Uterus (tissue), 4 donors: ENCODE data around the gene PIAS4. TPM values are rescaled to one million over a fixed set of nuclear protein-coding genes. Genes with fewer than 3 reads are reported as not detected.

Source experiments
- DNase-seq, 2 donors: peaks; one replicate each; pipeline ENCODE4 v3.0.0-alpha.2; 2019 to 2020
- H3K27ac ChIP-seq, 2 donors: fragments of 200-600 bp; sonication (generic); 1 replicate in 1 of 2; 2 replicates in 1 of 2; pipeline ENCODE4 v1.5.1; 2016 to 2018
- H3K27me3 ChIP-seq, 2 donors: fragments of 200-600 bp; sonication (generic); one replicate each; pipeline ENCODE4 v1.5.1; 2018 to 2019; ENCODE audit warnings: control low read depth in 1 of 2
- H3K36me3 ChIP-seq, 2 donors: fragments of 200-600 bp; sonication (generic); one replicate each; pipeline ENCODE4 v1.5.1; 2019; ENCODE audit warnings: control low read depth in 1 of 2
- H3K4me1 ChIP-seq, 2 donors: fragments of 200-600 bp; sonication (generic); one replicate each; pipeline ENCODE4 v1.5.1; 2018 to 2019; ENCODE audit warnings: control low read depth in 1 of 2
- H3K4me3 ChIP-seq, 2 donors: fragments of 200-600 bp; sonication (generic); 1 replicate in 1 of 2; 2 replicates in 1 of 2; pipeline ENCODE4 v1.5.1; 2018 to 2019; ENCODE audit warnings: mild to moderate bottlenecking in 1 of 2
- H3K9me3 ChIP-seq, 2 donors: fragments of 200-600 bp; sonication (generic); one replicate each; pipeline ENCODE4 v1.5.1; 2019; ENCODE audit warnings: control low read depth in 1 of 2
- CTCF ChIP-seq, 4 experiments: fragments of 200-600 bp in 2 of 4; fragments of 450-650 bp in 2 of 4; sonication (generic) in 2 of 4; IDR thresholded peaks; one replicate each; pipeline ENCODE4 v1.5.1; 2016 to 2019; ENCODE audit warnings: antibody characterized with exemption in 4 of 4, mild to moderate bottlenecking in 2 of 4, moderate library complexity in 1 of 4
- POLR2A ChIP-seq, 2 donors: fragments of 450-650 bp; IDR thresholded peaks; one replicate each; pipeline ENCODE4 v1.6.1; 2016; ENCODE audit warnings: antibody characterized with exemption in 2 of 2, mild to moderate bottlenecking in 1 of 2, moderate library complexity in 1 of 2
- intact Hi-C: fragments of 100-400 bp; cut with DNase I; formaldehyde crosslinking; loops from one replicate; pipeline ENCODE4 v1.15.1; 2023; ENCODE audit warnings: low total_unique reads
- total RNA-seq, 4 donors: library from RNA; depleted of rRNA in 3 of 4; stranded (reverse); fragments of >200 nt in 3 of 4; gene quantifications; one replicate each; pipeline versions ENCODE4 v1.1.0 to v1.2.4, GENCODE V29; 2014 to 2023
- donor health status: DM: yes; HTN: yes; CAD: no.

Gene PIAS4
- total RNA-seq, 4 donors from 2014 or later, result 10.0 to 39.4 (median 23.4) TPM

- Histone ChIP-seq H3K9me3 (no peaks in the 10 kb centered on the region), H3K4me1 (no peaks in the 10 kb centered on the region), H3K27me3 (no peaks in the 10 kb centered on the region), H3K36me3 (no peaks in the 10 kb centered on the region), H3K4me3 (no peak overlapping the region), H3K27ac (no peak overlapping the region)
- intact Hi-C loops, result no loop called here
- no peak for TF ChIP-seq POLR2A (IDR thresholded peaks at IDR 0.05)
- TF ChIP-seq CTCF (IDR thresholded peaks at IDR 0.05), result no peak
- no peak for DNase-seq
Observed at GRCh38 chr19:4043401-4043800, 35.9 kb downstream of the PIAS4 start.

- Histone ChIP-seq H3K27me3 (no peaks in the 10 kb centered on the region), H3K4me3 (no peak overlapping the region), H3K4me1 (no peaks in the 10 kb centered on the region), H3K9me3 (no peaks in the 10 kb centered on the region), H3K27ac (no peak overlapping the region), H3K36me3 (no peaks in the 10 kb centered on the region)
- no peak for TF ChIP-seq POLR2A (IDR thresholded peaks at IDR 0.05)
- TF ChIP-seq CTCF (IDR thresholded peaks at IDR 0.05), result no peak
- DNase-seq, result no peak
- intact Hi-C loops, result no loop called here
Observed at GRCh38 chr19:4043966-4044715, 36.6 kb downstream of the PIAS4 start.

- TF ChIP-seq POLR2A (IDR thresholded peaks at IDR 0.05) (no peak), CTCF (IDR thresholded peaks at IDR 0.05) (no peak)
- Histone ChIP-seq H3K9me3 (no peaks in the 10 kb centered on the region), H3K36me3 (no peaks in the 10 kb centered on the region), H3K4me1 (no peaks in the 10 kb centered on the region), H3K27me3 (no peaks in the 10 kb centered on the region), H3K27ac (peak overlapping the region in 1 of 2 donors; percentile 61), H3K4me3 (no peak overlapping the region)
- intact Hi-C loops, result no loop called here
- no peak for DNase-seq
Observed at GRCh38 chr19:4044990-4045465, 37.5 kb downstream of the PIAS4 start.

- H3K36me3 ChIP-seq, result no peaks in the 10 kb centered on the region
- no peaks in the 10 kb centered on the region for H3K9me3 ChIP-seq
- H3K4me1 ChIP-seq, result no peaks in the 10 kb centered on the region
- TF ChIP-seq POLR2A (IDR thresholded peaks at IDR 0.05) (no peak), CTCF (IDR thresholded peaks at IDR 0.05) (no peak)
- H3K27ac ChIP-seq, result peak overlapping the region; percentile 8 to 61
- DNase-seq, result no peak
- no peaks in the 10 kb centered on the region for H3K27me3 ChIP-seq
- intact Hi-C loops, result no loop called here
- H3K4me3 ChIP-seq, result no peak overlapping the region
Observed at GRCh38 chr19:4045597-4046361, 38.2 kb downstream of the PIAS4 start.

- TF ChIP-seq CTCF (IDR thresholded peaks at IDR 0.05) (no peak), POLR2A (IDR thresholded peaks at IDR 0.05) (no peak)
- Histone ChIP-seq H3K4me3 (no peak overlapping the region), H3K9me3 (no peaks in the 10 kb centered on the region), H3K36me3 (no peaks in the 10 kb centered on the region), H3K27me3 (no peaks in the 10 kb centered on the region), H3K4me1 (no peaks in the 10 kb centered on the region), H3K27ac (peak overlapping the region; percentile 53 to 61)
- intact Hi-C loops, result no loop called here
- DNase-seq, result no peak
Observed at GRCh38 chr19:4046362-4046691, 38.8 kb downstream of the PIAS4 start.
